ENCODE data around the gene ME3. TPM values are rescaled to one million over a fixed set of nuclear protein-coding genes. Genes with fewer than 3 reads are reported as not detected.
A peak's percentile ranks its signal among the peaks of the same experiment; 100 is the strongest.

Gene ME3
- total RNA-seq, 1 experiment from 2014 or later: 35.3 TPM

DNA sequence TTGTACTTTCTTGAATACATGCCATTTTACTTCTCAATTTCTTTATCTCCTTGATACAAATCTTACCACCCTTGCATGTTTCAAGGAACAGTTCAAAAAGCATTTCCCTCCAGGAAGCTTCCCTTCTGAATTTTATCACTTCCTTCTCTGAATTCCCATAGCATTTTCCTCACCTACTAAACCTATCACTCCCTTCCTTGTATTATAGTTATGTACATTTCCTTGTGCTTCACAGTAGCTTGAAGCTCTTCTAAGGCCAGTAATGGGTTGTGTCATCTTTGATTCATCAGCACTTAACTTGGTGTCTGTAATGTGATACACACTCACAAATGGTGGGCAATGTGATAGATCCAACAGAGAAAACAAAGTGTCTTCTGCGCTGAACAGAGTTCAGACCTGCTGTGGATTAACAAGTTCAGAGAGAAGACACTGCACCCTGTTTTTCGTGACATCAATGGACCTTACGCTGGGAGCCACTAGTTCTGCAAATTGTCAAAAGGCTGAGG is 170.2 kb downstream of the ME3 start:
- intact Hi-C loops (cut with micrococcal nuclease; ENCODE audit: unreplicated experiment): no loop called here
- BruUV-seq (replicated peaks): no TSS peak
- Histone ChIP-seq H3K9me3 (ENCODE audit: control insufficient read depth, insufficient read depth, low read depth, low read length) (no peaks in the 10 kb centered on the region), H3K4me1 (ENCODE audit: control insufficient read depth, insufficient read depth, low read length) (no peaks in the 10 kb centered on the region), H3K27ac (ENCODE audit: low read length) (peak overlapping the region; percentile 49; the same call in 1 of the 2 replicates), H3K4me3 (ENCODE audit: low read depth in 2 of 2, low read length in 2 of 2) (no peak overlapping the region), H3K36me3 (ENCODE audit: control insufficient read depth, insufficient read depth, low read length) (no peaks in the 10 kb centered on the region), H3K27me3 (ENCODE audit: control insufficient read depth, insufficient read depth, low read length) (no peaks in the 10 kb centered on the region)
- DNase-seq (ENCODE audit: low read depth, low spot score): no peak
- ChIA-PET POLR2A (no interaction called here), CTCF (no interaction called here)
- no peak for TF ChIP-seq POLR2AphosphoS5 (IDR thresholded peaks at IDR 0.05; ENCODE audit: low read depth, low read length)
- TF ChIP-seq TCF7L2 (IDR thresholded peaks at IDR 0.05; ENCODE audit: low read depth, low read length): no peak
- TF ChIP-seq, protein P1, sequence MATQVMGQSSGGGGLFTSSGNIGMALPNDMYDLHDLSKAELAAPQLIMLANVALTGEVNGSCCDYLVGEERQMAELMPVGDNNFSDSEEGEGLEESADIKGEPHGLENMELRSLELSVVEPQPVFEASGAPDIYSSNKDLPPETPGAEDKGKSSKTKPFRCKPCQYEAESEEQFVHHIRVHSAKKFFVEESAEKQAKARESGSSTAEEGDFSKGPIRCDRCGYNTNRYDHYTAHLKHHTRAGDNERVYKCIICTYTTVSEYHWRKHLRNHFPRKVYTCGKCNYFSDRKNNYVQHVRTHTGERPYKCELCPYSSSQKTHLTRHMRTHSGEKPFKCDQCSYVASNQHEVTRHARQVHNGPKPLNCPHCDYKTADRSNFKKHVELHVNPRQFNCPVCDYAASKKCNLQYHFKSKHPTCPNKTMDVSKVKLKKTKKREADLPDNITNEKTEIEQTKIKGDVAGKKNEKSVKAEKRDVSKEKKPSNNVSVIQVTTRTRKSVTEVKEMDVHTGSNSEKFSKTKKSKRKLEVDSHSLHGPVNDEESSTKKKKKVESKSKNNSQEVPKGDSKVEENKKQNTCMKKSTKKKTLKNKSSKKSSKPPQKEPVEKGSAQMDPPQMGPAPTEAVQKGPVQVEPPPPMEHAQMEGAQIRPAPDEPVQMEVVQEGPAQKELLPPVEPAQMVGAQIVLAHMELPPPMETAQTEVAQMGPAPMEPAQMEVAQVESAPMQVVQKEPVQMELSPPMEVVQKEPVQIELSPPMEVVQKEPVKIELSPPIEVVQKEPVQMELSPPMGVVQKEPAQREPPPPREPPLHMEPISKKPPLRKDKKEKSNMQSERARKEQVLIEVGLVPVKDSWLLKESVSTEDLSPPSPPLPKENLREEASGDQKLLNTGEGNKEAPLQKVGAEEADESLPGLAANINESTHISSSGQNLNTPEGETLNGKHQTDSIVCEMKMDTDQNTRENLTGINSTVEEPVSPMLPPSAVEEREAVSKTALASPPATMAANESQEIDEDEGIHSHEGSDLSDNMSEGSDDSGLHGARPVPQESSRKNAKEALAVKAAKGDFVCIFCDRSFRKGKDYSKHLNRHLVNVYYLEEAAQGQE (IDR thresholded peaks at IDR 0.05; ENCODE audit: insufficient read depth in 1 of 2, low read depth in 2 of 2, low read length in 1 of 2): no peak
- no peak for TF ChIP-seq SIN3A (IDR thresholded peaks at IDR 0.05; ENCODE audit: borderline replicate concordance, insufficient read depth, low read depth, low read length)
- TF ChIP-seq, protein P2, sequence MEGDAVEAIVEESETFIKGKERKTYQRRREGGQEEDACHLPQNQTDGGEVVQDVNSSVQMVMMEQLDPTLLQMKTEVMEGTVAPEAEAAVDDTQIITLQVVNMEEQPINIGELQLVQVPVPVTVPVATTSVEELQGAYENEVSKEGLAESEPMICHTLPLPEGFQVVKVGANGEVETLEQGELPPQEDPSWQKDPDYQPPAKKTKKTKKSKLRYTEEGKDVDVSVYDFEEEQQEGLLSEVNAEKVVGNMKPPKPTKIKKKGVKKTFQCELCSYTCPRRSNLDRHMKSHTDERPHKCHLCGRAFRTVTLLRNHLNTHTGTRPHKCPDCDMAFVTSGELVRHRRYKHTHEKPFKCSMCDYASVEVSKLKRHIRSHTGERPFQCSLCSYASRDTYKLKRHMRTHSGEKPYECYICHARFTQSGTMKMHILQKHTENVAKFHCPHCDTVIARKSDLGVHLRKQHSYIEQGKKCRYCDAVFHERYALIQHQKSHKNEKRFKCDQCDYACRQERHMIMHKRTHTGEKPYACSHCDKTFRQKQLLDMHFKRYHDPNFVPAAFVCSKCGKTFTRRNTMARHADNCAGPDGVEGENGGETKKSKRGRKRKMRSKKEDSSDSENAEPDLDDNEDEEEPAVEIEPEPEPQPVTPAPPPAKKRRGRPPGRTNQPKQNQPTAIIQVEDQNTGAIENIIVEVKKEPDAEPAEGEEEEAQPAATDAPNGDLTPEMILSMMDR (IDR thresholded peaks at IDR 0.05): no peak
- in situ Hi-C loops (cut with HindIII; ENCODE audit: low pct_unique_long_range_greater_than_20kb, low sequenced_read_pairs): no loop called here
- no peak for ATAC-seq

DNA sequence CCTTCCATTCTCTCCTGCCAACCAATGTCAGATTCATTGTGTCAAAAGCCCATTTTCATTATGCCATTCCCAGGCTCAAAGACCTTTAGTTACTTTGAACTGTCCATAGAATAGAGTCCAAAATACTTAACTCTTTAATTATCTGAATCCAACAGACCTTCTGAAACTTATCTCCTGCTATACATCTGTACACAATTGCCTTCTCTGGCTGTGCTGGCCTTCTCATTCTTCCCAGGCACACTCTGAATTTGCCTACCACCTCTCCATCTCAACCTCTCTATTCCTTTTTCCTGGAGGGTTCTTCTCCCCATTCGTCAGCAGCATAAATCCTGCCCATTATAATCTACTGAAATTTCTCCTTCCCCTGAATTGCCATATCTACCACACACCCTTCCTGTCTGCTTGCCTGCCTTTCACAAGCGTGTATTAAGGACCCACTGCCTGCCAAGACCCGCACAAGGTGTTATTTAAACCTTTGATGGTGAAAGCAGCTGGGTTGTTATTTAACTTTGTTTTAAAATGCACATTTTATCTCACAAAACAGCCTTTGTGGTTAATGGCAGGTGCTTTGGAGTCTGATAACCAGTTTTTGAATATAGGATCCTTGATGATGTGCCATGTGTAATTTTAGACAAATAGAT is 171.8 kb downstream of the ME3 start:
- Histone ChIP-seq H3K27me3 (ENCODE audit: control insufficient read depth, insufficient read depth, low read length) (no peaks in the 10 kb centered on the region), H3K9me3 (ENCODE audit: control insufficient read depth, insufficient read depth, low read depth, low read length) (no peaks in the 10 kb centered on the region), H3K36me3 (ENCODE audit: control insufficient read depth, insufficient read depth, low read length) (no peaks in the 10 kb centered on the region), H3K27ac (ENCODE audit: low read length) (peak overlapping the region; percentile 19; the same call in 1 of the 2 replicates), H3K4me1 (ENCODE audit: control insufficient read depth, insufficient read depth, low read length) (no peaks in the 10 kb centered on the region), H3K4me3 (ENCODE audit: low read depth in 2 of 2, low read length in 2 of 2) (no peak overlapping the region)
- in situ Hi-C loops (cut with HindIII; ENCODE audit: low pct_unique_long_range_greater_than_20kb, low sequenced_read_pairs): no loop called here
- DNase-seq (ENCODE audit: low read depth, low spot score) (no peak), ATAC-seq (no peak)
- ChIA-PET CTCF (no interaction called here), POLR2A (no interaction called here)
- intact Hi-C loops (cut with micrococcal nuclease; ENCODE audit: unreplicated experiment): no loop called here
- no TSS peak for BruUV-seq (replicated peaks)
- TF ChIP-seq TCF7L2 (IDR thresholded peaks at IDR 0.05; ENCODE audit: low read depth, low read length) (no peak), POLR2AphosphoS5 (IDR thresholded peaks at IDR 0.05; ENCODE audit: low read depth, low read length) (no peak), SIN3A (IDR thresholded peaks at IDR 0.05; ENCODE audit: borderline replicate concordance, insufficient read depth, low read depth, low read length) (no peak)
- TF ChIP-seq, protein P1 (IDR thresholded peaks at IDR 0.05; ENCODE audit: insufficient read depth in 1 of 2, low read depth in 2 of 2, low read length in 1 of 2): no peak
- TF ChIP-seq, protein P2 (IDR thresholded peaks at IDR 0.05): no peak
